GM19238 (cell line): Measurements from ENCODE around the gene ECEL1.

ENCODE experiments used
- DNase-seq: peaks from one replicate; pipeline ENCODE4 v3.0.0; 2011; ENCODE audit warnings: low spot score; ENCODE audit not compliant: insufficient read length

The ECEL1 gene

GRCh38 chr2:232484628-232485347 lies 2.8 kb downstream of the ECEL1 start:
- no peak for DNase-seq

GRCh38 chr2:232483923-232484627 lies 3.6 kb downstream of the ECEL1 start:
- no peak for DNase-seq

GRCh38 chr2:232483311-232483922 lies 4.2 kb downstream of the ECEL1 start:
- DNase-seq = no peak

GRCh38 chr2:232482301-232483238 lies 5.1 kb downstream of the ECEL1 start:
- DNase-seq = no peak

- no peak for DNase-seq
Measured at GRCh38 chr2:232481322-232482140, 6.1 kb downstream of the ECEL1 start.

GRCh38 chr2:232480201-232481190 lies 7.1 kb downstream of the ECEL1 start:
- no peak for DNase-seq

GRCh38 chr2:232479341-232480200 lies 8.1 kb downstream of the ECEL1 start:
- DNase-seq = no peak

GRCh38 chr2:232478571-232479340 lies 8.9 kb downstream of the ECEL1 start:
- DNase-seq = no peak

- no peak for DNase-seq
Measured at GRCh38 chr2:232477751-232478510, 9.7 kb downstream of the ECEL1 start.

GRCh38 chr2:232476791-232477190 lies 10.8 kb downstream of the ECEL1 start:
- no peak for DNase-seq

GRCh38 chr2:232476045-232476444 lies 11.6 kb downstream of the ECEL1 start:
- DNase-seq = no peak

- DNase-seq = no peak
Measured at GRCh38 chr2:232473467-232473890, 14.2 kb downstream of the ECEL1 start.

- no peak for DNase-seq
Measured at GRCh38 chr2:232466221-232466620, 21.4 kb downstream of the ECEL1 start.

- no peak for DNase-seq
Measured at GRCh38 chr2:232465061-232465460, 22.6 kb downstream of the ECEL1 start.

- no peak for DNase-seq
Measured at GRCh38 chr2:232464544-232464885, 23.1 kb downstream of the ECEL1 start.

GRCh38 chr2:232463701-232464543 lies 23.7 kb downstream of the ECEL1 start:
- no peak for DNase-seq
